Omental fat pad (tissue), 4 donors: Measurements from ENCODE around the gene COL4A4. TPM values are rescaled to one million over a fixed set of nuclear protein-coding genes. Genes with fewer than 3 reads are reported as not detected.

Experiments used
- ATAC-seq: fragments of 150-250 bp; one replicate; pipeline ENCODE4 v1.9.1; 2016; ENCODE audit warnings: mild to moderate bottlenecking, moderate library complexity; ENCODE audit not compliant: low FRiP score
- DNase-seq: peaks from one replicate; pipeline ENCODE4 v3.0.0-alpha.2; 2019; ENCODE audit warnings: low spot score
- CTCF ChIP-seq, 3 donors: fragments of 450-650 bp; IDR thresholded peaks; one replicate each; pipeline ENCODE4 v1.5.1; 2016 to 2017; ENCODE audit warnings: antibody characterized with exemption in 3 of 3, mild to moderate bottlenecking in 3 of 3, moderate library complexity in 2 of 3
- total RNA-seq, 4 donors: library from RNA; depleted of rRNA; stranded (reverse); fragments of >200 nt; gene quantifications; one replicate each; pipeline ENCODE4 v1.1.0, GENCODE V29; 2016

The COL4A4 gene
- total RNA-seq, 4 donors from 2014 or later: 0.38 to 1.9 (median 0.64) TPM

DNA sequence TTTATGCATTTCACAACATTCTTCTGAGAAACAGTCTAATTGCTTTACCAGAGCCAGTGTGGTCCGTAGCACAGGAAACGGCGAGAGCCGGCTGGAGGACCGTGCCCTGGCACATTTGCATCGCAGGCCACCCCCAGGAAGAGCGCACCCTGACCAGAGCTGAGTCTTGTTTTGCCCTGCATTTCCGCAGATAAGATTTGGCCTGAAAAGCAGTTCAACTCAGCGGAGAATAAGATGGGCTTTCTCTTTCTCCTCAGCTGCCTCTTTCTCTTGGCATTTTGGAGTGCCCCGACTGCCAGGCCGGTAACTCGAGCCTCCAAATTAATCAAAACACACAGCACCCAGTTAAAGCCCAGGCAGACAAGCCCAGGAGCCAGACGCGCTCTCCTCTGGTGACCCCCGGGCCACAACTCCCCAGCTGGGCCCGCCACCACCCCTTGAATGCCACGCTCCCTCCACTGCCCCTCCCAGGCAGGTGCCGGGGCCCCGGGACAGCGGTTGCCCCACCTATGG lies 464 bp downstream of the COL4A4 start:
- DNase-seq (no peak), ATAC-seq (no peak)
- TF ChIP-seq CTCF (IDR thresholded peaks at IDR 0.05): no peak

DNA sequence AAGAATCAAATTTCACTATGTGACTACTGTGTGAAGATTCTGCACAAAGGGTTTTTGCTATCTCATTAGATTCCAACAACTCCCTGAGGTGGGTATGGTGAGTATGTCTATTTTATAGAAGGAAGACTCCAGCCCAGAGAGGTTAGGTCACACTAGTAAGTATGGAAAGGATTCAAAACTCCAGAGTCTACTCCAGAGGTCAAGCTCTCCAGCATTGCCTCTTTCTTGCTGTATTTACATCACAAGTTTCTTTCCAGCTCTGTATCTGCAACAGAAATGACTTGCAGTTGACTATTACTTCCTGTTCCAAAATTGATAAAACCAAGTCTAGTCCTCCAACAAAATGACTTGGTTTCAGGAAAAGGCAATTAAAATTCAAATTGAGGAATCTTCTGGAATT lies 2.1 kb downstream of the COL4A4 start:
- no peak for TF ChIP-seq CTCF (IDR thresholded peaks at IDR 0.05)
- ATAC-seq: no peak

GRCh38 chr2:227160164-227160563 lies 3.8 kb downstream of the COL4A4 start:
- DNase-seq: no peak
- ATAC-seq: no peak
- no peak for TF ChIP-seq CTCF (IDR thresholded peaks at IDR 0.05)

More for the DNA sequence above, 2.1 kb downstream of the COL4A4 start:
- DNase-seq: no peak

- ATAC-seq: no peak
These were observed 8.8 kb downstream of the COL4A4 start for GRCh38 chr2:227154986-227155774.

DNA sequence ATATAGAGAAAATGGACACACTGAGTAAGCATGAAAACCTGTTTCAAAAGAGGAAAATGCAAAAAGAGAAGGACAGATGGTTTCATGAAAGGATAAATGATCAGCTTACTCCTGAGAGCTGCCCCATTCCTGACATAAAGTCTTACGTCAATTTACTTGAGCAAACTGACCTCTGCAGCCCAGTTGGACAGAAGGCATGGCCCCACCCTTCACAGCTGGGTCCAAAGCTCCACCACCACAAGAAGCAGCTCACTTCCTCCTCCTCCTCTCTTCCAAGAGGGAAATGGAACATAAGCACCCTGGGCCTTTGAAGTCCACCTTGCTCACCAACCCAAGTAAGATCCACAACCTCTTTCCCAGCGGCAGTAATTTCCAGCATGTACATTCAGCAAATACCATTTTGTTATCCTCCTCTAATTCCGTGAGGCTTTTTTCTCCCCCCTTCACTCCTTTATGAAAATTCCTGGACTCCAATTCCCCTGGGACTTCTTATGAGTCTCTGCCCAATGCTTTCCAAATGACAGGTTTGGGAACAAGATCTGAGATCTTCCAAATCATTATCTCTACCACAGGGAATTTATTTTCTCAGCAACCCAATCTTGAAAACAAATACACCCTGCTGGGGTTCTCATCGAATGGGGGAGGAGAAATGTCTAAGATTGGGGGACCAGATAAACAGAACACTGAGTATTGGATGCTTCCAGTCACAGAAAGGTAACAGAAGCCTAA lies 10.1 kb downstream of the COL4A4 start:
- no peak for DNase-seq

More at GRCh38 chr2:227154986-227155774, 8.8 kb downstream of the COL4A4 start:
- no peak for DNase-seq
- TF ChIP-seq CTCF (IDR thresholded peaks at IDR 0.05): no peak

DNA sequence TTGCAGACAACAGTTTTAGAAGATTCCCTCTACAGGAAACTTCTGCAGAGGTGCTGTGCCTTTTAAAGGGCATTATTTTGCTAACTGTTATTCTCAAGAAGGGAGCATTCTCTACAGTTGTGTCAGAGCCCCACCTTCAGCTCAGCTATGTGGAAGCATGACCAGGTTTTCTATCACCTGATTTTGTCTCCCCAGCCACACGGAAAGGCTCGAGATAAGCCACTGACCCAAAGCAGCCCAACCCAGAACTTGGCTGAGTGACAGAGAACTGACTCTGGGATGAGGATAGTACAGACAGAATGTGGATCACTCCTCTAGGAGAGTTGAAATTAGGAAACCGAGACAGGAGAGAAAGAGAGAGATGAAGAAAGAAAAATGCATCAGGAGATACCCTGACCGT lies 10.7 kb downstream of the COL4A4 start:
- no peak for ATAC-seq
- no peak for DNase-seq
- TF ChIP-seq CTCF (IDR thresholded peaks at IDR 0.05): no peak

More for the DNA sequence above, 10.1 kb downstream of the COL4A4 start:
- no peak for ATAC-seq
- no peak for TF ChIP-seq CTCF (IDR thresholded peaks at IDR 0.05)
